AG20443 (cell line): Measurements from ENCODE around the gene TTLL10.
"Not testable (repeated sequence)": the region's sequence is repeated elsewhere in the genome, so short reads cannot be mapped to it uniquely, and the experiment has no call there.

ENCODE experiments used
- DNase-seq: peaks from one replicate; pipeline ENCODE4 v3.0.0; 2012; ENCODE audit warnings: low spot score, mixed read lengths

TTLL10 gene

DNA sequence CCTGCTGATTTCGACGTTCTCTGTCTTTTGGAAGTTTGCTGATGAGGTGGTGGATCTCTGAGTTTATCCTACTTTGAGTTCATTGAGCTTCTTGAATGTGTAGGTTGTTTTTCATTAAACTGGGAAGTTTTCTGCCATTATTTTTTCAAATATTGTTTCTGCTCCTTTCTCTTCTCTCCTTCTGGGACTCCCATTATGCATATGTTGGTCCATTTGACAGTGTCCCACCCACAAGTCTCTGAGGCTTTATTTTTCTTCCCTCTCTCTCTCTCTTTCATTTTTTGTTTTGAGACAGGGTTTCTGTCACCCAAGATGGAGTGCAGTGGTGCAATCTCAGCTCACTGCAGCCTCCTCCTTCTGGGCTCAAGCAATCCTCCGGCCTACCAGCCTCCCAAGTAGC, 21.0 kb downstream of the TTLL10 start:
- no peak for DNase-seq

DNA sequence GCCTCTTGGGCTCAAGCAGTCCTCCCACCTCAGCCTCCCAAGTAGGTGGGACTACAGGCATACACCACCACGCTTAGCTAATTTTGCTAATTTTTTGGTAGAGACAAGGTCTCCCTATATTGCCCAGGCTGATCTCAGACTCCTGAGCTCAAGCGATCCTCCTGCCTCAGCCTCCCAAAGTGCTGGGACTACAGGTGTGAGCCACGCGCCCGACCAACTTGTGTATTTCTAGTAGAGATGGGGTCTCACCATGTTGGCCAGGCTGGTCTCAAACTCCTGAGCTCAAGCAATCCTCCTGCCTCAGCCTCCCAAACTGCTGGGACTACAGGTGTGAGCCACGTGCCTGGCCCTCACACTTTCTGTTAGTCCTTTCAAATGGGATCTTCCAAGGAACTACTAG, 22.0 kb downstream of the TTLL10 start:
- DNase-seq, result not testable (repeated sequence)

DNA sequence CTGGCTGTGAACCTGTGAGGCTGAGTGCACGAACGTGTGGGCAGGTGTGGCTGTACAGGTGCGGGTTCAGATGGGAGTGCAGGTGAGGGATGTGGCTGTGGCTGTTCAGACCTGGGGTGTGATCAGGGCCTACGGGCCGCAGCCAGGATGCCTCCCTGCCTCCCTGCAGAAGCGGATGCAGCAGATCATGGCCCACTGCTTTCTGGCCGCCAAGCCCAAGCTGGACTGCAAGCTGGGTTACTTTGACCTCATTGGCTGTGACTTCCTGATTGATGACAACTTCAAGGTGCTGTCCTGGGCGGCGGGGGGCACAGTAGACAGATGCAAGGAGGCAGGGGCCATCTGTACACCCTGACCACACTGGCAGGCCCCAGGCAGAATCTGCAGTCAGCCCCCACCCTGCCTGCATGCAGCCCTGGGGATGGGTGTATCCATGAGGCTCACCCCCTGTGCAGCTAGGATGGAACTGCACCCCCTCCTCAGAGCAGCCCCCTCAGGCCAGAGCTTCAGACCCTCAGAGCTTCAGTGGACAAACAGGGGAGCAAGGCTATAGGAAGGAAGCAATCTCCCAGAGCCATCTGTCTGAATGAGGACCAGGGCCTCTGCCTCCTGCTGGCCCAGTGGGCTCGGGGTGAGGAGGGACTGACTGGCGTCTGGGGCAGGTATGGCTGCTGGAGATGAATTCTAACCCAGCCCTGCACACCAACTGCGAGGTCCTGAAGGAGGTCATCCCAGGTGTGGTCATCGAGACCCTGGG, 22.9 kb downstream of the TTLL10 start:
- DNase-seq, result no peak

- DNase-seq, result no peak
Observed at GRCh38 chr1:1197188-1197500, 23.5 kb downstream of the TTLL10 start.

DNA sequence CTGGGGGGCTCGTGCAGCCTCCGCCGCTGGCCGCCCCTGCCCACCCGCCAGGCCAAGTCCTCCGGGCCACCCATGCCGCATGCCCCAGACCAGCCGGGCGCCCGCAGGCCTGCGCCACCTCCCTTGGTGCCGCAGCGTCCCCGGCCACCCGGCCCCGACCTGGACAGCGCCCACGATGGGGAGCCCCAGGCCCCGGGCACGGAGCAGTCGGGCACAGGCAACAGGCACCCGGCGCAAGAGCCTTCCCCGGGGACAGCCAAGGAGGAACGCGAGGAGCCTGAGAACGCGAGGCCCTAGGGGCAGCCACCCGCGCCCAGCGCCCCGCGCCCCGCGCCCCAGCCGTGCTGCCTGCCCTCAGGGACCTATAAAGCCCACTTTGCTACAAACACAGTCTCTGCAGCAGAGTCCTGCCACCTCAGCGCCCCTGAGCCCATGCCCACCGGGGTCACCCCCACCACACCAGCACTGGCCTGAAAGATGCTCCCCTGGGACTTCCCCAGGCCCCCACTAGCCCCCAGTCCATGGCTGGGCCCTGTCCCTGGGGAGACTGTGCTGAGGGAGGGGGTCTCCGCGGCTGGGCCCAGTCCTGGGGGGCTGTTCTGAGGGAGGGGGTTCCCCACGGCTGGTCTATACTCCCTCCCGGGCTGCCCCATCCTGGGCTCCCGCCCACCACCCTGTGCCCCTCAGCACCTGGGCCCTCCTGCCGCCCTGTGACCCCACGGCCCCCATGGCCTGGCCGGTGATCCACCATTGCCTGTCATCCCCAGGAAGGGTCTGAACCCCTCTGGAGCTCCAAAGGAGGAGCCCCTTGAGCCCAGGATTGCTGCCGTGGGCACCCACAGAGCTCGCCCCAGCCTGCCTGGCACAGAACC, 24.1 kb downstream of the TTLL10 start:
- no peak for DNase-seq

- DNase-seq, result no peak
Observed at GRCh38 chr1:1198423-1199140, 24.9 kb downstream of the TTLL10 start.

GRCh38 chr1:1199141-1199960, 25.7 kb downstream of the TTLL10 start:
- no peak for DNase-seq

DNA sequence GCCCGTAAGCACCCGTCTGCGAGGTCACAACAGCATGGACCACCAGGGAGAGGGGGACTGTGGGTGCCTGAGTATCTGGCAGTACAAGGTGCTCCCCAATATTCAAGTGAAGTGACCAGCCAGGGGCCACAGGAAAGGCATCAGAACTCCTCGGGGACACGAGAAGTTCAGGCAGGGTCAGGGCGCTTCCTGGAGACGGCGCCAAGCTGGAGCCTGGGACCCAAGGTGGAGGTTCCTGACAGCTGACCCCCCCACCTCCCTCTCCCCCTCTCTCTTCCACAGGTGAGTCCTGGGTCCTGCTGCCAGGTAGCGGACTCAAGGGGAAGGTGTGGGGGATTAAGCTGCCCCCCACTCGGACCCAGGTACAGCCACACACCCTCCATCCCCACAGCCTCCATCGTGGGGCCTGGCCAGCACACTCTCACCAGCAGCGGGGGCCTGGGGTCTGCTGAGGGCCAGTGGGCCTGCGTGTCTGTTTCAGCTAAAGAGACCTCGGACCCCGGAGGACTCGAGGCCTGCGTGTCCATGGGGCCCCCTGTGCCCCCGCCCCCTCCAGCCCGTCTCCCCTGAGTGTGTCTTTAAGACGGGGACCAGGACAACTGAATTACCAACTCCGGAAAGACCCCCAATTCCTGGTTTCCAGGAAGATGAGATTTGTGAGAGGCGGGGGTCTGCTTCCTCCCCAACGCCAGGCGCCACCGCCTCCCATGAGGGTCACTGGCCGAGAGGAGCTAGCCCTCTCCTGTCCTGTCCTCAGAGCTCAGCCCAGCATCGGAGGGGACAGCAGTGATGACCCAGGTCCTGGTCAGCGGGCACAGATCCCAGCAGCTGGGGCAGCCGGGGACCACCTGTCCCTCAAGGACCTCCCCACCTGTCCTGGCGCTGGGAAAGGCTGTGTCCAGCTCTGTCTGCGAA, 26.5 kb downstream of the TTLL10 start:
- DNase-seq, result no peak

DNA sequence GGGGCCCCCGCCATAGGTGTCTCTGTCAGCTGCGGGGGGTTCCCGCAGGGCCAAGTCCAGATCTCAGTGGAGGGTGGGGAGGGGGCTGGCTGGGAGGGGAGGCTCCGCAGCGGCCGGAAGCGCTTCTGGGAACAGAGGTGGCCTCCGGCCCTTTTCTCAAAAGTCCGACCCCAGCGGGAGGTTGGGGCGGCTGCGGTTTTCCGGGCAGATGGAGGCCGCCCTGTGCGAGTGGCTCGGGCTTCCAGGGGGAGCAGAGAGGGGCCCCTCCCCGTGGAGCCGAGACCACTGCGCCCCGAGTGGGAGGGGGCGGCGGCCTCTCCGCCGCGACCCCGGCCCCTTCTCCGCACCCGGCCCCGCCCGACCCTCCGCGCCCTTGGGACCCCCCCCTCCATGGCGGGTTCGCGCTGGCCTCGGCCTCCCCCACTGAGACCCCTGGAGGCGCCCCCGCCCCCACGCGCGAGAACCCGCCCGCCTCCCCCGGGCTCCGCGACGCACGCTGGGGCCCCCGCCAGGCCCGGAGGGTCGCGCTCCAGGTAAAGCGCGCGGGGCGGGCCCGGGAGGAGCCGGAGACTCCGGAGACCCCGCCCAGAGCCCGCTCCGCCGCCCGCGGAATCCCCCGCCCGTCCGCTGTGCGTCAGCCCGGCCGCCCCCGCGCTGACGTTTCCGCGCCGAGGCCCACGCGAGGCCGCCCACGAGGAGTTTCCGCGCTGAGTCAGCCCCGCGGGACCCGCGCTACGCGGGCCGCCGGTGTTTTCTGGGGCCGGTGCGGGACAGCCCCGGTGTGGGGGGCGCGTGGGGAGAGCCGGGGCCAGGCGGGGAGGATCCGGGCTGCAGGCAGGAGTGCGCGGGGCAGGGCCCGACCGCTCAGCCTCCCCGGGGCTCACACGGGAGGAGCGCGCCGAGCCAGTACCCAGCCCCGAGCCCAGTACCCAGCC, 27.5 kb downstream of the TTLL10 start:
- peak; percentile 85 for DNase-seq

GRCh38 chr1:1202831-1203560, 29.3 kb downstream of the TTLL10 start:
- no peak for DNase-seq

- DNase-seq, result no peak
Observed at GRCh38 chr1:1203561-1204424, 30.1 kb downstream of the TTLL10 start.

DNA sequence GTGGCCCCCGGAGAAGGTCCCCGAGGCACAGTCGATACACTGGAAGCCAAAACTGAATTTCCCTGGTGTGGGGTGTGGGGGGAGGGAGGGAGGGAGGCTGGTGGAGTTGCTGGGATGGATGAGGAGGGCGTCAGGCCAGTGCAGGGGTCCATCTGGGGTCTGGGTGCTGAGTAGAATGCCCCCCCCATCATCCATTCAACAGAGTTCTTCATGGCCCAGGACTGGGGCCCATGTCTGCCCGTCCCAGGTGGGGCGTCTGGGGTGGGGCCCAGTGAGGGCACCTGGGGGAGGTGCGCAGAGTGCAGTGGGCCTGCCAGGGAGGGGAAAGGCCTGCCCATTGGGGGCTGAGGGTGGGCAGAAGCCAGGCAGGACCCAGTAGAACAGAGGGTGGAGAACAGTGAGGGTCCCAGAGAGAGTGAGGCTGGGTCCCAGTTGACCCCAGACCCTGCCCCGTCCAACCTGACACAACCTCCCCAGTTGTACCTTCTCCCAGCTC, 30.8 kb downstream of the TTLL10 start:
- no peak for DNase-seq

DNA sequence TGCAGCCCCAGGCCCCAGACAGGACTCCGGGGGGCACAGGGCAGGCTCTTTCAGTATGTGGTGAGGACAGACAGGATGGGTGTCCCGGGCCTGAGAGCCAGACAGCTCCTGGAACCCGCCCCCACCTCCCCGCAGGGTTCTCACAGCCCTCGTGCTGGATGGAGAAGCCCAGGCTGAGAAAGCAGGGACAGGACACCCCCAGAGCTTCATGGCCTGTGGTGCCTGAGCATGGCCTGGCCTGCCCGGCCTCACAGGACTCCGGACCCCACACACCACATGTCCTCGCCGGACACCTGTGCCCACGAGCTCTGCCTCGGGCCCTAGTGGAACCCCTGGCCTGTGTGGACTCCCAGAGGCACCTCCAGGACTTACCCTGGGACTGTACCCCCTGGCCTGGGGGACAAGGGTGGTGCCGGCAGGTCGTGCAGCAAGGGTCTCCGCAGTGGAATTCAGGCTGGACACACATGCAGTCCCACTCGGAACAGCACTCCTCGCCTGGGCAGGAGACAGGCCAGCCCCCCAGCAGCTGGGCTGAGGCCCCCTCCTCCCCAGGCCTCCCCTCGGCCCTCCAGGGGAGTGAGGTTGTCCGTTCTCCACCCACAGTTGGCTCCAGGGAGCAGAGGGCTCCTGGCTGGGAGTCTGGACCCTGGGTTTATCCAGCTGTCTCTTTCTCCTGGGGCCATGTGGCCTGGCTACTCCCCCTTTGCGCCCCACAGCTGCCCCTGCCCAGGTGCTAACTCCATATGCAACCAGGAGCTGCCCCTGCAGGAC, 31.5 kb downstream of the TTLL10 start:
- no peak for DNase-seq

DNA sequence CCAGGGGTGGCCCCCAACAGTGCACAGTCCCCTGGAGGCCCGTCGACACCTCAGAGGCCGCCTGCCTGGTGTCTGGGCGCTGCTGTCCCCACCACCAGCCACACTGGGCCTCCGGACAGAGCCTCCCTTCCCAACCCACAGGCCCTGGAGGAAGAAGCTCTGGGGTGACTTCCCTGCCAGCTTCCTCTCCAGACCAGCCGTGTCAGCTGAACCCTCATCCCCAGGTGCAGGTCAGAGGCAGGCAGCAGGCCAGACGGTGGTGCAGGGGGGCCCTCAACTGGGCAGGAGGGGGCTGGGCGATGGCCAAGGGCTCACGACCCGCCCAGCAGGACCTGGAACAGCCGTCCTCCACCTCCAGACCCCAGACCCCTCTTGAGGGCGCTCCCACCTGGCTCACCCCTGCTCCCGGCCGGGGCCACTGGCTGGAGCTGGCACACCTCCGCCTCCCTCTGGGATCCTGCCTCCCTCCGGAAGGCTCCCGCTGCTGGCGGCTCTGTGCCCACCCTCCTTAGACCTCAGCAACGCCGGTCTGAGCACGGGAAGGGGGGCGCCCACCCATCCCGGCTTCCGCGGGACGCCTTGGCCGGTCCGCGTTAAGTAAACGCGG, 32.2 kb downstream of the TTLL10 start:
- DNase-seq, result no peak

- no peak for DNase-seq
Observed at GRCh38 chr1:1206376-1206965, 32.8 kb downstream of the TTLL10 start, which contains the start of gene TNFRSF18. TSS of gene TNFRSF18 (minus strand) at chr1:1206592. CDS start at chr1:1206571, 21 bp downstream.

DNA sequence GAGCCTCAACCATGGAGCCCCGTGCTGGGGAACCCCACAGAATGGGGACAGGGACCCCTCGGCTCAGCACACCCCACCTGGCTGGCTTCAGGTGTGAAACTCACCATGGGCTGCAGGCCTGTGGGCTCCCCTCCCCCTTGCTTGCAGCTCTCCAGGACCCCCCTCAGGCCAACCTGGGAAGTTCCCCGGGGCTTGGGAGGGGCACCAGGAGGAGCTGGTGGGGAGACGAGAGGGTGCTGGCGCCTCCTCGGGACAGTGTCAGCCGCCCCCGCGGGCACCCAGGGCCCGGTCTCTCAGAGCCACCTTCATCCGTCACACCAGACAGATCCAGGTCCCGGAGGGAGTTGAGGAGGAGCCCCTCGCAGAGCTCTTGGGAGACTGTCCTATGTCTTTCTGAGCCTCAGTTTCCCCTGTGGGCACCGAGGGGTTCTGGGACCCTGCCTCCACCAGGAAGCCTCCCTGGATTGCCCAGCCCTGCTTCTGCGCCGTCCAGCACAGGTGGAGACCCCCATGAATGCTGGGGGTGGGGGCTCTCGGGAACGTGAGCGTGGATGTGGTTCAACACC, 33.4 kb downstream of the TTLL10 start:
- DNase-seq, result no peak
